HL-60 (cell line): ENCODE results near the gene CD7.
A peak's percentile ranks its signal among the peaks of the same experiment; 100 is the strongest.

Experiments used
- DNase-seq, 2 experiments: peaks; one replicate each; pipeline ENCODE4 v3.0.0-alpha.2; 2010 to 2020; ENCODE audit warnings: low read depth in 1 of 2, low spot score in 1 of 2
- H3K27ac ChIP-seq: fragments of 250-450 bp; sonication (Bioruptor Pico); replicated peaks from 2 replicates; pipeline ENCODE4 v1.5.1; 2020; ENCODE audit warnings: mild to moderate bottlenecking, moderate library complexity
- H3K27me3 ChIP-seq: fragments of 250-450 bp; sonication (Bioruptor Pico); 2 replicates; pipeline ENCODE4 v1.5.1; 2021; ENCODE audit warnings: mild to moderate bottlenecking, moderate library complexity; ENCODE audit not compliant: insufficient read depth, poor library complexity, severe bottlenecking
- H3K4me3 ChIP-seq: replicated peaks from 2 replicates; pipeline ENCODE4 v1.5.1; 2011; ENCODE audit warnings: mild to moderate bottlenecking, control low read depth, low read length; ENCODE audit not compliant: insufficient read depth
- GABPA ChIP-seq: IDR thresholded peaks from 2 replicates; pipeline ENCODE4 v1.6.1; 2012; ENCODE audit warnings: low read depth
- POLR2AphosphoS5 ChIP-seq: IDR thresholded peaks from 2 replicates; pipeline ENCODE4 v1.6.1; 2012; ENCODE audit warnings: low read depth
- REST ChIP-seq: IDR thresholded peaks from 2 replicates; pipeline ENCODE4 v1.6.1; 2012; ENCODE audit warnings: low read depth; ENCODE audit not compliant: insufficient replicate concordance
- SPI1 ChIP-seq: IDR thresholded peaks from 2 replicates; pipeline ENCODE4 v1.6.1; 2012; ENCODE audit warnings: low read depth, mild to moderate bottlenecking, borderline replicate concordance
- TF ChIP-seq, protein P1 (sequence below): IDR thresholded peaks from one replicate; pipeline ENCODE4 v1.5.1; 2011; ENCODE audit warnings: low read length, control low read depth, inconsistent platforms; ENCODE audit not compliant: insufficient read depth

Gene CD7

DNA sequence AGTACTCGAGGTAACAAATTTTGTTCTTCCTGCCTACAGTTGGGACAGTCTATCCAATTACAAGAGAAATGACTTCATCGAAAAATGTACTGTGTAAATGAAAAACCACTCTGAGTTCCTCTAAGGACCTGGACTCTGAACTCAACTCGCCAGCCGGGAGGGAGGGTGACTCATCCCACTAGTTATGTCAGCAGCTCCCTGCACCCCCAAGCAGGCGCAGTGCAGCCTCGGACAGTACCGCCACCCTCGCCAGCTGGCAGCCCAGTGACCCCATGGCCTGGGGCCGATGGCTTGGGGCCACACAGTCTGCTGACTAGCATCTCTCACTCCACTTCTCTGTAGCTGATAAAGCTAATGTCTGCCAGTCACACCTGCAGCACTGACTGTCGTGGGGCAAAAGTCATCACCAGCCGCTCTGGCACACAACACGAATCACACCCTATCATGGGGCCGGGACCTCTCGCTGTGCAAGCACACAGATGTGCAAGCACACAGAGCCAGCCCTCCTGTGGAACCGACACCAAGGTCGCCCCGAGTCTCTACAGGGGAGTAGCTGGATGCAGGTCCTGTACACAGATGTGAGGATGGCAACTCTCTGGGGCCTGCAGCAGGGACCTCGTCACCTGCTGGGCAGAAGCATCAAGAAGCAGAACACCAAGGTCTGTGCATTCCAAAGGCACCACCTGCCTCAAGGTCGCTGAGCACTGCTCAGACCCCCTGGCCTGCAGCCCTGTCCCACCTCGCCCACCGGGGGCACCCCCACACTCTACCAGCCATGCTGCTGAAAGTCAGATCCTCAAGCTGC is 49.6 kb downstream of the CD7 start:
- no peaks in the 10 kb centered on the region for H3K27me3 ChIP-seq
- DNase-seq, result peak; percentile 43 to 56
- no peak overlapping the region for H3K4me3 ChIP-seq
- TF ChIP-seq GABPA (no peak), SPI1 (no peak), POLR2AphosphoS5 (no peak), REST (no peak)
- TF ChIP-seq, protein P1, sequence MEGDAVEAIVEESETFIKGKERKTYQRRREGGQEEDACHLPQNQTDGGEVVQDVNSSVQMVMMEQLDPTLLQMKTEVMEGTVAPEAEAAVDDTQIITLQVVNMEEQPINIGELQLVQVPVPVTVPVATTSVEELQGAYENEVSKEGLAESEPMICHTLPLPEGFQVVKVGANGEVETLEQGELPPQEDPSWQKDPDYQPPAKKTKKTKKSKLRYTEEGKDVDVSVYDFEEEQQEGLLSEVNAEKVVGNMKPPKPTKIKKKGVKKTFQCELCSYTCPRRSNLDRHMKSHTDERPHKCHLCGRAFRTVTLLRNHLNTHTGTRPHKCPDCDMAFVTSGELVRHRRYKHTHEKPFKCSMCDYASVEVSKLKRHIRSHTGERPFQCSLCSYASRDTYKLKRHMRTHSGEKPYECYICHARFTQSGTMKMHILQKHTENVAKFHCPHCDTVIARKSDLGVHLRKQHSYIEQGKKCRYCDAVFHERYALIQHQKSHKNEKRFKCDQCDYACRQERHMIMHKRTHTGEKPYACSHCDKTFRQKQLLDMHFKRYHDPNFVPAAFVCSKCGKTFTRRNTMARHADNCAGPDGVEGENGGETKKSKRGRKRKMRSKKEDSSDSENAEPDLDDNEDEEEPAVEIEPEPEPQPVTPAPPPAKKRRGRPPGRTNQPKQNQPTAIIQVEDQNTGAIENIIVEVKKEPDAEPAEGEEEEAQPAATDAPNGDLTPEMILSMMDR, result no peak
- H3K27ac ChIP-seq, result no peak overlapping the region

DNA sequence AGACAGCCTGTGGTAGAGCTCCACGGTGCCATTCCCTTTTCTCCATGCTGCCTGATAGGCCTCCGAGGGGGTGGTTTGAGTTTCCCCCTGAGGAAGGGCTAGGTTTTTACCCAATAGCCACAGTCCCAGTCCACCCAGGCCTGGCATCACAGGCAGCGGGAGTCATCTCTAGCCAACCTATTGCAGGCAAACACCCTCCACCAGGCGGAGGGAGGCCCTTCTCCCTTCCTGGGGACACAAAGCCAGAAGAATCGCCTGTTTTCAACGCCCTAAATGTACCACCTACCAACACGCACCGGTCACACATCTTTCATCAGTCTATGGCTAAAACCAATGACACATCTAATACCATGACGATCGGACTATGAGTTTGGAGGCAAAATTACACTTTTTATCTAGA is 51.3 kb downstream of the CD7 start:
- TF ChIP-seq SPI1 (no peak), POLR2AphosphoS5 (no peak), GABPA (no peak), REST (no peak)
- TF ChIP-seq, protein P1, result no peak
- no peak for DNase-seq
- Histone ChIP-seq H3K27me3 (no peaks in the 10 kb centered on the region), H3K27ac (no peak overlapping the region), H3K4me3 (no peak overlapping the region)
